WTC11 (cell line): ENCODE results near the gene TSPAN2.

Experiments used
- CTCF ChIP-seq: fragments of 200-600 bp; IDR thresholded peaks from 2 replicates; pipeline ENCODE4 v1.8.0; 2022; ENCODE audit warnings: antibody characterized with exemption
- EMX1 ChIP-seq: fragments of 250-450 bp; sonication (Bioruptor Pico); IDR thresholded peaks from 2 replicates; pipeline ENCODE4 v1.8.0; 2021; ENCODE audit warnings: mild to moderate bottlenecking
- ETV6 ChIP-seq: sonication (generic); formaldehyde crosslinking; IDR thresholded peaks from 2 replicates; pipeline ENCODE4 v1.8.1; 2022; ENCODE audit warnings: mild to moderate bottlenecking, missing genetic modification reagents
- FOXK1 ChIP-seq: sonication (generic); formaldehyde crosslinking; IDR thresholded peaks from 2 replicates; pipeline ENCODE4 v1.8.0; 2022; ENCODE audit warnings: mild to moderate bottlenecking, moderate library complexity, missing genetic modification reagents
- GRHL2 ChIP-seq: fragments of 250-450 bp; sonication (Bioruptor Pico); IDR thresholded peaks from 2 replicates; pipeline ENCODE4 v1.8.0; 2022; ENCODE audit warnings: mild to moderate bottlenecking, moderate library complexity; ENCODE audit not compliant: insufficient replicate concordance, severe bottlenecking
- NR2C2 ChIP-seq: sonication (generic); formaldehyde crosslinking; IDR thresholded peaks from 2 replicates; pipeline ENCODE4 v1.8.0; 2022; ENCODE audit warnings: mild to moderate bottlenecking, missing genetic modification reagents
- PRRX2 ChIP-seq: fragments of 250-450 bp; sonication (Bioruptor Pico); IDR thresholded peaks from 2 replicates; pipeline ENCODE4 v1.8.0; 2021; ENCODE audit warnings: mild to moderate bottlenecking
- ZNF138 ChIP-seq: sonication (generic); formaldehyde crosslinking; conservative IDR thresholded peaks from 2 replicates; pipeline ENCODE4 v1.8.1; 2022; ENCODE audit warnings: mild to moderate bottlenecking, moderate library complexity, missing genetic modification reagents
- ZNF281 ChIP-seq: sonication (generic); formaldehyde crosslinking; IDR thresholded peaks from 2 replicates; pipeline ENCODE4 v1.8.0; 2023; ENCODE audit warnings: mild to moderate bottlenecking, missing genetic modification reagents
- ZNF396 ChIP-seq: fragments of 250-450 bp; sonication (Bioruptor Pico); IDR thresholded peaks from 2 replicates; pipeline ENCODE4 v1.8.0; 2021; ENCODE audit warnings: mild to moderate bottlenecking, moderate library complexity, borderline replicate concordance
- TF ChIP-seq, protein P1 (sequence below): sonication (generic); formaldehyde crosslinking; conservative IDR thresholded peaks from 2 replicates; pipeline ENCODE4 v1.8.1; 2022; ENCODE audit warnings: mild to moderate bottlenecking, missing genetic modification reagents
- TF ChIP-seq, protein P2 (sequence below): sonication (generic); formaldehyde crosslinking; IDR thresholded peaks from 2 replicates; pipeline ENCODE4 v1.8.0; 2022; ENCODE audit warnings: mild to moderate bottlenecking, missing genetic modification reagents

DNA sequence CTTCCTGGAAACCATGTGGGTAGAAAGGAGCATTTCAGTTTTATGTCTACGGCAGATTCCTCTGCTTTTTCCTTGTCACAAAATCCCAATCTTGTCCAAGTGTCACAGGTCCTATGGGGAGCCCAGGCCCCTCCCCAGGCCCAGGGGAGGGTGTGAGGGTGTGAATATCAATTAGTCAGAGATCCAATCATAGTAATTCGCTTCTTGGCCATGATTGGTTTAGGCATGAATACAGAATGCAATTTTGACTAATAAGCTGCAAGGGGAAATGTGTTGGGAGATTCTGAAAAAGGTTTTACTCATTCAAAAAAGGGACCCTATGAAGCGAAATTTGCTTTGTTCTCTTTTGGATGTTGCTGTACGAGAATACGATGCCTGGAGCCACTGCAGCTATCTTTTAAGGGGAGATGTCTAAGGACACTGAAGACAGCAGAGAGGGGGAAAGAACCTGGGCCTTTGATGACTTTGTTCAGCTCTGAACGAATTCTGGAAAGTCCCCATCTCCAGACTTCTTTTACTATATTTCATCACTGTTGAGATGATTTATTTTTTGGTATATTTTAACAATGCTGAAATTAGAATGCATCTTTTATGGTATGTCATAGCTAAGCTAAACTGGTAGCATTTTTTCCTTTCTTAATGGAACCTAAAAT is 18.2 kb downstream of the TSPAN2 start:
- TF ChIP-seq PRRX2 (CRISPR knock-in tag) = no peak
- TF ChIP-seq CTCF = no peak
- no peak for TF ChIP-seq GRHL2 (CRISPR knock-in tag)
- TF ChIP-seq, protein P1, sequence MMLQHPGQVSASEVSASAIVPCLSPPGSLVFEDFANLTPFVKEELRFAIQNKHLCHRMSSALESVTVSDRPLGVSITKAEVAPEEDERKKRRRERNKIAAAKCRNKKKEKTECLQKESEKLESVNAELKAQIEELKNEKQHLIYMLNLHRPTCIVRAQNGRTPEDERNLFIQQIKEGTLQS (CRISPR knock-in tag) = no peak
- TF ChIP-seq NR2C2 (CRISPR knock-in tag) = no peak
- no peak for TF ChIP-seq ZNF281 (CRISPR knock-in tag)
- no peak for TF ChIP-seq ZNF396
- no peak for TF ChIP-seq FOXK1 (CRISPR knock-in tag)
- TF ChIP-seq EMX1 (CRISPR knock-in tag) = no peak
- TF ChIP-seq ETV6 = no peak
- TF ChIP-seq, protein P2, sequence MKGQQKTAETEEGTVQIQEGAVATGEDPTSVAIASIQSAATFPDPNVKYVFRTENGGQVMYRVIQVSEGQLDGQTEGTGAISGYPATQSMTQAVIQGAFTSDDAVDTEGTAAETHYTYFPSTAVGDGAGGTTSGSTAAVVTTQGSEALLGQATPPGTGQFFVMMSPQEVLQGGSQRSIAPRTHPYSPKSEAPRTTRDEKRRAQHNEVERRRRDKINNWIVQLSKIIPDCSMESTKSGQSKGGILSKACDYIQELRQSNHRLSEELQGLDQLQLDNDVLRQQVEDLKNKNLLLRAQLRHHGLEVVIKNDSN (CRISPR knock-in tag) = no peak
- no peak for TF ChIP-seq ZNF138 (CRISPR knock-in tag)
